MM.1S (cell line): ENCODE data around the gene TFAM.

Experiments
- EZH2 ChIP-seq: fragments of 300-600 bp; sonication (generic); optimal IDR thresholded peaks from 2 replicates; pipeline ENCODE3; 2017; ENCODE audit warnings: low read depth, mild to moderate bottlenecking, antibody characterized with exemption, low read length, mixed read lengths
- EZH2phosphoT487 ChIP-seq: fragments of 300-600 bp; sonication (generic); IDR thresholded peaks from 2 replicates; pipeline ENCODE4 v1.6.1; 2018; ENCODE audit warnings: antibody characterized with exemption, low read length
- TF ChIP-seq, protein P1 (sequence below): fragments of 300-600 bp; sonication (generic); IDR thresholded peaks from 2 replicates; pipeline ENCODE4 v1.5.1; 2016; ENCODE audit warnings: antibody characterized with exemption, low read length, mixed read lengths

DNA sequence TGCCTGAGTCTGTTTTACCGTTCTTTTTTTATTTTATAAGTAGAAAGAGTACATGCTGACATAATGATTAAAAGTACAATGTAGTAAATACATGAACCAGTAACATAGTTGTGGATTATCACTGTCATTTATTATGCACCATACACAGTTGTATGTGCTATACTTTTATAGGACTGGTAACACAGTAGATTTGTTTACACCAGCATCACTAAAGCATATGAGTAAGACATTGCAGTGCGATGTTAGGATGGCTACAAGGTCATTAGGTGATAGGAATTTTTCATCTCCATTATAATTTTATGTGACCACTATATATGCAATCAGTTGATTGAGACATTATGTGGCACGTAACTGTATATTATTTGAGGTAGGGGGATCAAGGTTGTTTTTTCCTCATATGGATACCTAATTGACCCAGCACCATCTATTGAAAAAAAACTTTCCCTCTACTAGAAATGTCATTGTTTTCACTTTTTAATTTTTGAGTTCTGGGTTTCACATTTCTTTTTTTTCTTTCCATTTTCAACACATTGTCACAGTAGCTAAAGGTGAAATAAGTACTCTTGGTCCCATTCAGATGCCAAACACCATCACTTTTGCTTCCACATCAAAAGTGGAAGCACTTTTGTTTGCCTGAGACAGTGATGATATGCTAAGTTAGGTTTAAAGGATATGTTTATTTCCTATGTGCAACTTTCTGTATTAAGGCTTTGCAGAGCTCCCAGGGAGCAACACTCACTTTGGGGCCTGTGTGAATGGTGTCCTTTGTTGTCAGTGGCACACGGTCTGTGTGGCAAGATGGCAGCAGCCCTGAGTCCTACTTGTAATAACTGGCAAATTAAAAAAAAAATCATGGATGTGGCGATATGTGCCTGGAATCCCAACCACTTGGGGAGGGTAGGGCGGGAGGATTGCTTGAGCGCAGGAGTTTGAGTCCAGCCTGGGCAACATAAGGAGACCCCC is 33.3 kb upstream of the TFAM start:
- TF ChIP-seq, protein P1, sequence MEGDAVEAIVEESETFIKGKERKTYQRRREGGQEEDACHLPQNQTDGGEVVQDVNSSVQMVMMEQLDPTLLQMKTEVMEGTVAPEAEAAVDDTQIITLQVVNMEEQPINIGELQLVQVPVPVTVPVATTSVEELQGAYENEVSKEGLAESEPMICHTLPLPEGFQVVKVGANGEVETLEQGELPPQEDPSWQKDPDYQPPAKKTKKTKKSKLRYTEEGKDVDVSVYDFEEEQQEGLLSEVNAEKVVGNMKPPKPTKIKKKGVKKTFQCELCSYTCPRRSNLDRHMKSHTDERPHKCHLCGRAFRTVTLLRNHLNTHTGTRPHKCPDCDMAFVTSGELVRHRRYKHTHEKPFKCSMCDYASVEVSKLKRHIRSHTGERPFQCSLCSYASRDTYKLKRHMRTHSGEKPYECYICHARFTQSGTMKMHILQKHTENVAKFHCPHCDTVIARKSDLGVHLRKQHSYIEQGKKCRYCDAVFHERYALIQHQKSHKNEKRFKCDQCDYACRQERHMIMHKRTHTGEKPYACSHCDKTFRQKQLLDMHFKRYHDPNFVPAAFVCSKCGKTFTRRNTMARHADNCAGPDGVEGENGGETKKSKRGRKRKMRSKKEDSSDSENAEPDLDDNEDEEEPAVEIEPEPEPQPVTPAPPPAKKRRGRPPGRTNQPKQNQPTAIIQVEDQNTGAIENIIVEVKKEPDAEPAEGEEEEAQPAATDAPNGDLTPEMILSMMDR = no peak
- TF ChIP-seq EZH2 = no peak
- TF ChIP-seq EZH2phosphoT487 = no peak
